Kidney (tissue), 14 donors: Measurements from ENCODE around the gene AR. TPM values are rescaled to one million over a fixed set of nuclear protein-coding genes. Genes with fewer than 3 reads are reported as not detected.
A peak's percentile ranks its signal among the peaks of the same experiment; 100 is the strongest.

Experiments
- DNase-seq, 5 donors: peaks; one replicate each; pipeline ENCODE4 v3.0.0-alpha.2; 2013 to 2020
- FAIRE-seq: peaks from 2 replicates; lab custom pipeline; 2012; peaks lifted over from hg19 to GRCh38; lab: Jason Lieb, UNC
- H3K27ac ChIP-seq, 2 donors: one replicate each; pipeline ENCODE4 v1.7.0; 2013; ENCODE audit warnings: low read depth in 2 of 2, low read length in 2 of 2, inconsistent platforms in 1 of 2
- H3K27me3 ChIP-seq: one replicate; pipeline ENCODE4 v1.7.1; 2013; ENCODE audit warnings: low read length, inconsistent platforms; ENCODE audit not compliant: control insufficient read depth, insufficient read depth
- H3K36me3 ChIP-seq, 3 donors: one replicate each; pipeline versions ENCODE4 v1.7.0 to v1.7.1; 2013; ENCODE audit warnings: low read length in 3 of 3, control low read depth in 1 of 3, inconsistent platforms in 1 of 3; ENCODE audit not compliant: insufficient read depth in 3 of 3, control insufficient read depth in 2 of 3
- H3K4me1 ChIP-seq, 3 donors: one replicate each; pipeline versions ENCODE4 v1.7.0 to v1.7.1; 2013; ENCODE audit warnings: low read length in 3 of 3, inconsistent platforms in 1 of 3, low read depth in 1 of 3; ENCODE audit not compliant: control insufficient read depth in 2 of 3, insufficient read depth in 2 of 3
- H3K4me3 ChIP-seq, 3 donors: one replicate each; pipeline versions ENCODE4 v1.7.0 to v1.8.1; 2013; ENCODE audit warnings: low read length in 3 of 3, control low read depth in 1 of 3, inconsistent platforms in 1 of 3
- H3K9ac ChIP-seq, 3 donors: one replicate each; pipeline versions ENCODE4 v1.7.0 to v1.7.1; 2013; ENCODE audit warnings: low read length in 3 of 3, control low read depth in 1 of 3, inconsistent platforms in 1 of 3
- H3K9me3 ChIP-seq, 3 donors: one replicate each; pipeline versions ENCODE4 v1.7.0 to v1.7.1; 2013; ENCODE audit warnings: low read length in 3 of 3, control low read depth in 1 of 3, inconsistent platforms in 1 of 3; ENCODE audit not compliant: control insufficient read depth in 2 of 3, insufficient read depth in 1 of 3
- intact Hi-C: fragments of 100-400 bp; cut with DNase I; formaldehyde crosslinking; loops from one replicate; pipeline ENCODE4 v1.11.1; 2022
- polyA plus RNA-seq: library from polyadenylated mRNA; stranded (reverse); fragments of 350-450 nt; fragmentation: Illumina TruSeq; extraction: RNeasy Lipid Tissue Mini Kit (QIAGEN cat#74804); gene quantifications from one replicate; pipeline ENCODE4 v1.2.3, GENCODE V29; 2014; ENCODE audit warnings: low read depth, low replicate concordance; ENCODE audit not compliant: insufficient read depth
- total RNA-seq: library from RNA; stranded (reverse); fragmentation: NEBNext Ultra II Directional; extraction: Animal tissue kit (Norgen Biotek cat#: 25700); gene quantifications from one replicate; pipeline ENCODE4 v1.2.1, GENCODE V29; 2021
- TF ChIP-seq, protein P1 (sequence below): IDR thresholded peaks from 3 replicates; pipeline ENCODE4 v1.5.1; 2012; ENCODE audit warnings: mild to moderate bottlenecking, moderate library complexity, borderline replicate concordance; ENCODE audit not compliant: insufficient read depth; ENCODE audit errors: extremely low read depth
- donor health status: control.
- donor health status: control.
- donor health status: control.
- donor health status: control.
- donor health status: control.
- donor health status: DM: yes; HTN: yes; CAD: no.
- donor health status: Normal renal cell carcinoma (clear cell type).

Gene AR
- total and polyA plus RNA-seq, 2 donors from 2014 or later = 1.6 to 13.6 TPM

DNA sequence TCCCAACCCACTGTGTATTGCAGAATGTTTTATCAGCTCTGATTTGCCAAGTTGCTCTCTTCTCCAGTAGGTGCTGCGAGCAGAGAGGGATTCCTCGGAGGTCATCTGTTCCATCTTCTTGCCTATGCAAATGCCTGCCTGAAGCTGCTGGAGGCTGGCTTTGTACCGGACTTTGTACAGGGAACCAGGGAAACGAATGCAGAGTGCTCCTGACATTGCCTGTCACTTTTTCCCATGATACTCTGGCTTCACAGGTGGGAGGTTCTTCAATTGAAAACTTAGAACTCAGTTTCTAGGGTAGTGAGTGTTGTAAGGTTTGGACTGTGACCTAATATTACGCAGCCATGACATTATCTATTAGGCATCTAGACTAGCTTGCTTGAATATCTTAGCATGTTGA, 24.9 kb downstream of the AR start:
- H3K27me3 ChIP-seq = no peaks in the 10 kb centered on the region
- H3K9me3 ChIP-seq = no peaks in the 10 kb centered on the region
- no peak overlapping the region for H3K27ac ChIP-seq
- H3K36me3 ChIP-seq = no peaks in the 10 kb centered on the region
- no peak overlapping the region for H3K9ac ChIP-seq
- intact Hi-C loops = no loop called here
- no peak overlapping the region for H3K4me3 ChIP-seq
- no peaks in the 10 kb centered on the region for H3K4me1 ChIP-seq
- DNase-seq = peak in 2 of 5 donors; percentile 1 to 17
- TF ChIP-seq, protein P1, sequence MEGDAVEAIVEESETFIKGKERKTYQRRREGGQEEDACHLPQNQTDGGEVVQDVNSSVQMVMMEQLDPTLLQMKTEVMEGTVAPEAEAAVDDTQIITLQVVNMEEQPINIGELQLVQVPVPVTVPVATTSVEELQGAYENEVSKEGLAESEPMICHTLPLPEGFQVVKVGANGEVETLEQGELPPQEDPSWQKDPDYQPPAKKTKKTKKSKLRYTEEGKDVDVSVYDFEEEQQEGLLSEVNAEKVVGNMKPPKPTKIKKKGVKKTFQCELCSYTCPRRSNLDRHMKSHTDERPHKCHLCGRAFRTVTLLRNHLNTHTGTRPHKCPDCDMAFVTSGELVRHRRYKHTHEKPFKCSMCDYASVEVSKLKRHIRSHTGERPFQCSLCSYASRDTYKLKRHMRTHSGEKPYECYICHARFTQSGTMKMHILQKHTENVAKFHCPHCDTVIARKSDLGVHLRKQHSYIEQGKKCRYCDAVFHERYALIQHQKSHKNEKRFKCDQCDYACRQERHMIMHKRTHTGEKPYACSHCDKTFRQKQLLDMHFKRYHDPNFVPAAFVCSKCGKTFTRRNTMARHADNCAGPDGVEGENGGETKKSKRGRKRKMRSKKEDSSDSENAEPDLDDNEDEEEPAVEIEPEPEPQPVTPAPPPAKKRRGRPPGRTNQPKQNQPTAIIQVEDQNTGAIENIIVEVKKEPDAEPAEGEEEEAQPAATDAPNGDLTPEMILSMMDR = no peak
- no peak for FAIRE-seq

DNA sequence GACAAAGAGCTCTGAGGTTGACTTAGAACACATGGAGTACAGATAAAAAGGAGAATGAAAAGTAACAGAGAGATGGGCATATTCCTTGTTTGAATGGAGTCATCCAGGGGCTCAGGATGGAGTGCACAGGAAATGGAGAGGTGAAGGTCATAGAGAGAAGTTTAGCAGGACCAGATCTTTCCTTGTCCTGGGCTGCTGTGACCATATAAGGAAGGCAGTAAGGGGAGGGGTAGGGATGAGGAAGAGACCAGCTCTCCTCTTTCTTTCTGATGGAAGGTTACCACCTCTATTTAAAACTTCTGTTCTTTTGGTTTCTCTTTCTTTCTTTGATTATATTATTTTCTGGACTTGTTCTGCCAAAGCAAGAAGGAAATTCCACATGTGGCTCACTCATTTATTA, 27.0 kb downstream of the AR start:
- H3K9ac ChIP-seq = no peak overlapping the region
- no peak overlapping the region for H3K27ac ChIP-seq
- H3K4me1 ChIP-seq = no peaks in the 10 kb centered on the region
- TF ChIP-seq, protein P1 = no peak
- H3K9me3 ChIP-seq = no peaks in the 10 kb centered on the region
- intact Hi-C loops = no loop called here
- DNase-seq = no peak
- no peak for FAIRE-seq
- no peaks in the 10 kb centered on the region for H3K27me3 ChIP-seq
- no peaks in the 10 kb centered on the region for H3K36me3 ChIP-seq
- no peak overlapping the region for H3K4me3 ChIP-seq

DNA sequence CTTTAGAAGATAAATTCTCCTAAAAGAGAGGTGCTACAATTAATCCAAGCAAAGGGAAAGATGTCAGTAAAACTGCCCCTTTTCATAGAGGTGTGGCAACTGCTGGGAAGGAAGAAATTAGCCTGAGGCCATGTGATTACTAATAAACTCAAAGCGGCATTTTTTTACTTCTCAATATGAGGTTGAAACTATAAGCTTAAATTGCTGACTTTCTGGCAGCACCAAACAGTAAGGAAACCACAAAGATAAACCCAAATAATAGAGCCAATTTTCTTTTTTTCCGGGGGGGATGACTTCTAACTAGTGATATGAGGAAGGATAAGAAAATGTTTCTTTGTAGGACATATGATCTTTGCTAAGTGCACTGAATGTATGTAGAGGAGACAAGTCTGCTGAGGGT, 30.9 kb downstream of the AR start:
- H3K4me1 ChIP-seq = no peaks in the 10 kb centered on the region
- H3K9ac ChIP-seq = no peak overlapping the region
- FAIRE-seq = no peak
- H3K9me3 ChIP-seq = no peaks in the 10 kb centered on the region
- H3K36me3 ChIP-seq = no peaks in the 10 kb centered on the region
- intact Hi-C loops = no loop called here
- no peaks in the 10 kb centered on the region for H3K27me3 ChIP-seq
- DNase-seq = no peak
- H3K4me3 ChIP-seq = no peak overlapping the region
- no peak overlapping the region for H3K27ac ChIP-seq
- TF ChIP-seq, protein P1 = no peak

DNA sequence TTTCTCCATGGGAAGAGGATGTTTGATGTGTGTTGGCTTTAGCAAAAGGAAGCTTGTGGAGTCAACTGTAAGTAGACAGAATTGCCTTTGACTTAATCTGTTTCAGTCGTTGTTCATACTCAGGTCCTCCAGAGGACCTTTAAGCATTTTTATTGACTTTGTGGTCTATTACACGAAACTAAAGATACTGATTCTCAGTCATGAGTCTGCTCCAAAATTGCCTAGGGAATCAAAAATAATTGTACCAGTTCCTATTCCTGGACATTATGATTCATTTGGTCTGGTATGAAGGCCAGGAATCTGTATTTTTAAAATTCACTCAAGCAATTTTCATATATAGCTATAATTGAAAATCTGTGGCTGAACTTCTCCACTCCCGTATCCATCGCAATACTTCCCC, 38.6 kb downstream of the AR start:
- no peaks in the 10 kb centered on the region for H3K27me3 ChIP-seq
- intact Hi-C loops = no loop called here
- no peak overlapping the region for H3K27ac ChIP-seq
- H3K4me3 ChIP-seq = no peak overlapping the region
- no peaks in the 10 kb centered on the region for H3K9me3 ChIP-seq
- peaks cover 0 to 4% (median 0%) of the 10 kb centered on the region in 3 donors for H3K4me1 ChIP-seq
- DNase-seq = no peak
- no peak for FAIRE-seq
- no peaks in the 10 kb centered on the region for H3K36me3 ChIP-seq
- no peak overlapping the region for H3K9ac ChIP-seq
- TF ChIP-seq, protein P1 = no peak
